OCI-LY1 (cell line): Measurements from ENCODE around the gene SPTSSB.

Experiments
- EZH2 ChIP-seq: fragments of 200-600 bp; sonication (generic), shearing (Covaris generic); IDR thresholded peaks from 2 replicates; pipeline ENCODE4 v1.8.0; 2017; ENCODE audit warnings: borderline replicate concordance, mixed run types, mild to moderate bottlenecking, antibody characterized with exemption, low read length, moderate library complexity, mixed read lengths
- TF ChIP-seq, protein P1 (sequence below): fragments of 200-600 bp; sonication (generic), shearing (Covaris generic); IDR thresholded peaks from 2 replicates; pipeline ENCODE4 v1.5.1; 2017; ENCODE audit warnings: mild to moderate bottlenecking, antibody characterized with exemption, low read length, moderate library complexity, mixed read lengths

DNA sequence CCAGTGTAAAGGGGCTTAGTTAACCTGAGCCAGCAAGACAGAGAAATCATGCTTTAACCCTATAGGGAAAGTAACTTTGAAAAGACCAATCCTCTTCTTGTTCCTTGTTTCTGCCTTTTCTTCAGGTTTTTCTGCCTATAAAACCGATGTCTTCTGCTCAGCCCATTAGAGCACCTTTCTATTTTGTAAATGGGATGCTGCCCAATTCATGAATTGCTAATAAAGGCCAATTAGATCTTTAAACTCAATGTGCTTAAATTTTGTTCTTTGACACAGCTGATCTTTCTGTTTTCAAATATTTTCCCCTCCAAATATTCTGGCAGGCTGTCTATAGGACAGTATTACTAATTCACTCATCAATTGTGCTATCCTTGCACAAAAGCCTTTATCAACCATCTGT is 33.8 kb upstream of the SPTSSB start:
- TF ChIP-seq, protein P1, sequence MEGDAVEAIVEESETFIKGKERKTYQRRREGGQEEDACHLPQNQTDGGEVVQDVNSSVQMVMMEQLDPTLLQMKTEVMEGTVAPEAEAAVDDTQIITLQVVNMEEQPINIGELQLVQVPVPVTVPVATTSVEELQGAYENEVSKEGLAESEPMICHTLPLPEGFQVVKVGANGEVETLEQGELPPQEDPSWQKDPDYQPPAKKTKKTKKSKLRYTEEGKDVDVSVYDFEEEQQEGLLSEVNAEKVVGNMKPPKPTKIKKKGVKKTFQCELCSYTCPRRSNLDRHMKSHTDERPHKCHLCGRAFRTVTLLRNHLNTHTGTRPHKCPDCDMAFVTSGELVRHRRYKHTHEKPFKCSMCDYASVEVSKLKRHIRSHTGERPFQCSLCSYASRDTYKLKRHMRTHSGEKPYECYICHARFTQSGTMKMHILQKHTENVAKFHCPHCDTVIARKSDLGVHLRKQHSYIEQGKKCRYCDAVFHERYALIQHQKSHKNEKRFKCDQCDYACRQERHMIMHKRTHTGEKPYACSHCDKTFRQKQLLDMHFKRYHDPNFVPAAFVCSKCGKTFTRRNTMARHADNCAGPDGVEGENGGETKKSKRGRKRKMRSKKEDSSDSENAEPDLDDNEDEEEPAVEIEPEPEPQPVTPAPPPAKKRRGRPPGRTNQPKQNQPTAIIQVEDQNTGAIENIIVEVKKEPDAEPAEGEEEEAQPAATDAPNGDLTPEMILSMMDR, result no peak
- no peak for TF ChIP-seq EZH2
